ENCODE data around the gene MMP17.
"Not testable (repeated sequence)": the region's sequence is repeated elsewhere in the genome, so short reads cannot be mapped to it uniquely, and the experiment has no call there.

MMP17 gene

DNA sequence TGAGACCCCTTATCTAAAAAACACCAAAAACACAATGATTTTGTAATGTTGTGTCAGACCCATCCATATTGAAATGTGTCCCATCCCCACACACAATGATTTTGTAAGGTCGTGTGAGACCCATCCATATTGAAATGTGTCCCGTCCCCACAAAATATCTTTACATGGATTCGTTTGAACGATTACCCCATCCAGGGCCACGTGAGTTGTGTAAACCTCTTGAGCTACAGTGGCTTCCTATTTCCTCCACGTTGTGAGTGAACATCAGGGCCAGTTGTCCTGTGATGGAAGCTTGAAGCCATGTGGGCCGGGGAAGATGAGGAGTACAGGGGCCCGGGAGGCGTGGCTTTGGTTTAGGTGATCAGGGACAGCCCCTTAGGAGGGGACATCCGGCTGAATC, 39.3 kb downstream of the MMP17 start:
- no peak for DNase-seq

DNA sequence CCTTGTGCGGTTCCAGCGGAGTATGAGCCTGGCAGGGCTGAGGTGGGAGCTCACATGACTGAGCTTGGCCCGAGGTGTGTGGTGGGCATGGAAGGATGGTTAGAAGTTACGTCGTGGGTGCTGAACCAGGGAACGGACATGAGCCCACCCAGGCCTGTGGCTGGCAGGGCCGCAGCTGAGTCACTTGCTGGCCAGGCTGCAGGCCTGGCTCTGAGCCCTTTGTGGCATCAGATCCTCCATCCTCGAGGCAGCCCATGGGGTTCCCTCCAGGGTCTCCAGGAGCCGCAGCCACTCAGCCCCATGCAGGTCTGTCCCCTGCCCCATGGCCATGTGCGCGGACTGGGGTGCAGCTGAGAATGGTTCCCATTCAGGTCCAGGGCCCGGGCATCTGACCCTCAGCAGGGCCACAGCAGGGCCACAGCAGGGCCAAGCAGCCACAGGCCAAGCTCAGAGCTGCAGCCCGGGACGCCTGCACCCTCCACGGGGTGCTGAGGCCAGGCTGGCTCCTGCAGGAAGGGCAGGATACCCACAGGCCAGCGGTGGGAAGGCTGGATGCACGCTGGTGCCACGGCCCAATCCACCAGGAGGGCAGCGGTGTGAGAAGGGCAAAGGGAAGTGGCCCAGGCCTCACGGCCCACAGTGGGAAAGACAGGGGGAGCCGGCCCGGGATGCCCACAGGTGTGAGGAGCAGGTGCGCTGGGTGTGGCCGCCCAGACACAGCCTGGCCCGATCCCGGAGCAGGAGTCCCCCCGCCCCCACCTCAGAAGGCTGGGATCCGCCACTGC, 39.9 kb downstream of the MMP17 start:
- DNase-seq: no peak

DNA sequence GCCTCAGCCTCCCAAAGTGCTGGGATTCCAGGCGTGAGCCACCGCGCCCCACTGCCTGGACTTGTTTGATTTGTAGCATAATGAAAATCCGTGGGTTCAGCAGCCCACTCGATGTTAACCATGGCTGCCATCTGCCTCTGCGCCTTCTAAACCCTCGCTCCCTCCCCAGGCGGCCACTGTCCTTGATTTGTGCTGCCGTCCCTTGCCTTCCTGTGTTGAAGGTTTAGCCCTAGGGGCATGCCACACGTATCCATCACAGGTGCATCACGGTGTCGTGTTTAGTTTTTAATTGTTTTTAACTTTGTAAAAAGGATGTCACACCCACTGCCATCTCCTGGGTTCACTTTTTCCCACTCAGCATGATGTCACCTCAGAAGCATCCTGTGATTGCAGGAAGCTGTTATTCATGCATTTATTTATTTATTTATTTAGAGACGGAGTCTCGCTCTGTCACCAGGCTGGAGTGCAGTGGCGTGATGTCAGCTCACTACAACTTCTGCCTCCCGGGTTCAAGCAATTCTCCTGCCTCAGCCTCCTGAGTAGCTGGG, 41.8 kb downstream of the MMP17 start:
- DNase-seq: no peak

DNA sequence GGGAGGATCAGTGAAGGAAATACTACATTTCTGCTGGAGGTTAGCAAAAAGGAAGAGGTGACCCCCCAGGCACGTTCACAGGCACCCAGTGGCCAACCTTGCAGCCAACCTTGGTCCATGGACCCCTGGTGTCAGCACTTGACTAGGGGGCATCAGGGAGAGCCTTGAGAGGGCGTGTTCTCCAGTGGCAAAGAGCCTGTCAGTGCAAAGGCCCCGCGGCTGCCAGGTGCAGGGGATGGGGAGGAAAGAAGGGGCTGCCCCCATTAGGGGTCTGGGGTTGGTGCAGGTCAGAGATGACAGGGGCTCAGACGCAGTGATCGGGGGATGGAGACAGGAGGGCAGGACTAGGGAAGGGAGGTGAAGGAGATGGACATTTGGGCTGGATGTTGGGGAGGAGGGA, 43.5 kb downstream of the MMP17 start:
- DNase-seq: no peak

DNA sequence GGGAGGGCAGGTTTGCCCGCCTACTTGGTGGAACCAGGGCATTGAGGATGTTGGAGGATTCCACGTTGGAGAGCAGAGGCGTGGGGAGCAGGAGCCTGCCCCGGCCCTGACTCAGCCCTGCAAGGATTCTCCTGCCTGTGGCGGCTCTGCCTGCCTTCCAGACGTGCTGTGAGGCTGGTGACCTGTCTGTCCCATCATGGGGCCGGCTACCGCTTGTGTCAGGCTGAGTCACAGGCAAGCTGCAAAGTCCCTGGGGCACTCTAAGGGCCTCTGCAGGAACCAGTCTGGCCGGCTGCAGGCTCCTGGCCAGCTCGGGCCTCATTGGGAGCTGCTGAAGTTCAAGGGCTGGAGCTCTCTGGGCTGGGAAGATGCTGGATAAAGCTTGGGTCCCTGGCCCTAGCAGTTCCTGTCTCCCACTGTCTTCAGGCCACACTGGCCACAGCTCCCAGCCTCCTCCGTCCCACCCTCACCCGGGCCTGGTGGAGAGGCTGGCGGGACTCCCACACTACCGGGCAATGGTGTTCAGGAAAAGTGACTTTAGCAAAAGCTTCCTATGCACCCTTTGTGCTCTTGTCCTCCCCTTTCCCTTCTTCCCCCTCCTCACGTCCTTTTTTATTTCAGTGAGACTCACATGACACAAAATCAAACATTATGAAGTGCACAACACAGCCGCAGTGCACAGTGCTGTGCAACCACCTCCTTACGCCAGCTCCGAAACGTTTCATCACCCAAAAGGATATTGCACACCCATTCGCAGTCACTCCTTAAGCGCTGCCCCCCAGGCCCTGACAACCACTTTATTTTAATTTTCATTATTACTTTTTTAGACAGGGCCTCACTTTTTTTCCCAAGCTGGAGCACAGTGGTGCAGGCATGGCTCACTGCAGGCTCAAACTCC, 44.2 kb downstream of the MMP17 start:
- no peak for DNase-seq

DNA sequence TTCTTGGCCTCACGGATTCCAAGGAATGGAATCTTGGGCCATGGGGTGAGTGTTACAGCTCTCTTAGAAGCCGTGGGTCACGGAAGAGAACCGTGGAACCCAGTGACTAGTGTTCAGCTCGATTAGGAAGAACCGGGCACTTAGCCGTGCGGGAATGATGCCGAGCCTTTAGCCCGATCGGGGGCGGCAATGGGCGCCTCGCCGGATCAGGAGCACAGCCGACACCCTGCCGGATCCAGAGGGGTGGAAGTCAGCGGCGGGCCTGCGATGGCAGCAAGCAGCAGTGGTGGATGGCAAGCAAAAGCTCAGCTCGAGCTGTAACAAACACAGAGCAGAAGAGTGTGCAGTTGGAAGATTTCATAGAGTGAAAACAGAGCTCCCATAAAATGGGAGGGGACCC, 45.1 kb downstream of the MMP17 start:
- no peak for DNase-seq

DNA sequence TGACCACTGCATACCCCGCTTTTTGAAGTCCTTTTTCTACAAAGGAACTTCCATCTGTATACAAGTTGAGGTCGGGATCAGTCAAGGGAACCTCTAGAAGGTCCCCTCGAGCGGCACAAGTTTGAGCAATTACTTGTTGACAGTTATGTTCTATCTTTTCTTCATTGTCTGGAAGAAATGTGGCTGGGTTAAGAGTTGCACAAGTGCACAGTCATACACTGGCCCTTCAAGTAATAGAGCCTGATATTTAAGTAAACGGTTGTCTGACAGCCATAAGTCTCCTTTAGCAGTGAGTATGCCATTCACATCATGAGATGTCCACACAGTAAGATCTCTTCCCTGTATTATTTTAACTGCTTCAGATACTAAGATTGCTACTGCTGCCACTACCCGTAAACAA, 46.8 kb downstream of the MMP17 start:
- not testable (repeated sequence) for DNase-seq

DNA sequence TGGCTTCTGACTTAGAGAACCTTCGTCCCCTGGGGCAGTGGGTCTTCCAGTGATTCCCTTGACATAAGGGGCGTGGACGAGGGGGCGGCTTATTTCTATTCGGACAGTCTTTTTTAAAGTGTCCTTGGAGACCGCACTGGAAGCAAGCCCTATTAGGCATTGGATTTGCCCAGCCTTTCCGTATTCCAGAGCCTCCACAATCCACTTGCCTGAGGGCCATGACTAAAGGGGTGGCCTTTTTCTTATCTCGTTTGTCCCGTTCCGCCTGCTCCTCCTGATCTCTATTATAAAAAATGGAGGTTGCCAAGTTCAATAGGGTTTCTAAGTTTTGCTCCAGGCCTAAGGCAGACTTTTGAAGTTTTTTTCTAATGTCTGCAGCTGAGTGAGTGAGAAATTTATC, 49.0 kb downstream of the MMP17 start:
- DNase-seq: not testable (repeated sequence)

DNA sequence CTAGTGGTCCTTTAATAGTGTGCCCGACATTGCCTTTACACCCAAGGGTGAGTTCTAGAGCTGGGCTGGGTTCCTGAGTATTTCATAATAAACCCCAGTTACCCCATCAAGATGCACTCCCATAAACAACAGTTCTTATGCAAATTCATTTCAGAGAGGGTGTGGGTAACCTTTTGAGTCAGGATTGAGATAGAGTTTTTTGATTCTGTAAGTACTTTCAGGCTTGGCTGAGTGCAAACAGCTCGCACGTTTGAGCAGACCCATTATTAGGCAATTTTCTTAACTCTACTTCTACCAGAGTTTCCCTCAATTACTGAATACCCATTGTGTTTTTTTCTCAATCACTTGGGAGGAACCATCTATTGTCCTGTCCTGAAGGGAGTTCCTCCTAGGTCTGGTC, 50.2 kb downstream of the MMP17 start:
- DNase-seq: not testable (repeated sequence)

DNA sequence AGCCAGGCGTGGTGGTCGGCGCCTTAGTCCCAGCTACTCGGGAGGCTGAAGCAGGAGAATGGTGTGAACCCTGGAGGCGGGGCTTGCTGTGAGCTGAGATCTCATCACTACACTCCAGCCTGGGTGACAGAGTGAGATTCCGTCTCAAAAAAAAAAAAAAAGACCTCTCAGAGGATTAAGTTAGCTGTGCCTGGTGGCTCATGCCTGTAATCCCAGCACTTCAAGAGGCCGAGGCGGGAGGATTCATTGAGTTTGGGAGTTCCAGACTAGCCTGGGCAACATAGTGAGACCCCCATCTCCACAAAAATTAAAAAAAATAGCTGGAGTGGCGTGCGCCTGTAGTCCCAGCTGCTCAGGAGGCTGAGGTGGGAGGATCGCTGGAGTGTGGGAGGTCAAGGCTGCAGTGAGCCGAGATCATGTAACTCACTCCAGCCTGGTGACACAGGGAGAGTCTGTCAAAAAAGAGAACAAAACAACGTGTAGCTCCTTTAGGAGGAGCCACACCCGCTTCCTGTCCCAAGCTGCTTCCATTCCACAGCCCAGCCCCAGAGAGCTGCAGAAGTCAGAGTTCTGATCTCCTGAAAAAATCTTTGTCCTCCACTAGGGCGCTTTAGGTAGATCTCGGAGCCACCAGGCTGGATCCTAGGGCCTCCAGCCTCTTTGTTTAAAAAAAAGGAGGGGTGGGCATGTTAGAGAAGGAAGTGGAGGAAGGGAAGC, 54.8 kb downstream of the MMP17 start:
- DNase-seq: no peak

DNA sequence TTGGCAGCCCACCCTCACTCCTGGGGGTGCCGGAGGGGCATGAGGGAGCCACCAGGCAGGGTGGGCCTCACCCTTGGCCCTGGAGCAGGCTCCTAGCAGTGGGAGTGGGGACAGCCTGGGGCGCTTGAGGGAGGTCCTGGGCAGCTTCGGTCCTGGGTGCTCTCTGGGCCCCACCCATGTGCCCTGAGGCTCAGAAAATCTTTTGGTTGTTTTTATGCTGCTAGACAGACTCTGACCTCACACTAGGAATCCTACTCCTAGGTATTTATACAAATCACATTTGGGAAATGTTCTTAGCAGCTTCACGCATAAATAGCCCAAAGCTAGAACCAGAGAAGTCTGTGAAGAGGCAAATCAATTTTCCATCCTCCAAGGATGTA, 55.3 kb downstream of the MMP17 start:
- no peak for DNase-seq

DNA sequence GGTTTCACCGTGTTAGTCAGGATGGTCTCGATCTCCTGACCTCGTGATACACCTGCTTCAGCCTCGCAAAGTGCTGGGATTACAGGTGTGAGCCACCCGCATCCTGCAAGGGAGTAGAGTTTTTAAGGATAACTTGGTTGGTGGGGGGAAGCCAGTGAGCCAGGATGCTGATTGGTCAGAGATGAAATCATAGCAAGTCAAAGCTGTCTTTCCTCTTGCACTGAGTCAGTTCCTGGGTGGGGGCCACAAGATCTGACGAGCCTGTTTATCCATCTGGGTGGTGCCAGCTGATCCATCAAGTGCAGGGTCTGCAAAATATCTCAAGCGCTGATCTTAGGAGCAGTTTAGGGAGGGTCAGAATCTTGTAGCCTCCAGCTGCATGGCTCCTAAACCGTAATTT, 56.9 kb downstream of the MMP17 start:
- not testable (repeated sequence) for DNase-seq

DNA sequence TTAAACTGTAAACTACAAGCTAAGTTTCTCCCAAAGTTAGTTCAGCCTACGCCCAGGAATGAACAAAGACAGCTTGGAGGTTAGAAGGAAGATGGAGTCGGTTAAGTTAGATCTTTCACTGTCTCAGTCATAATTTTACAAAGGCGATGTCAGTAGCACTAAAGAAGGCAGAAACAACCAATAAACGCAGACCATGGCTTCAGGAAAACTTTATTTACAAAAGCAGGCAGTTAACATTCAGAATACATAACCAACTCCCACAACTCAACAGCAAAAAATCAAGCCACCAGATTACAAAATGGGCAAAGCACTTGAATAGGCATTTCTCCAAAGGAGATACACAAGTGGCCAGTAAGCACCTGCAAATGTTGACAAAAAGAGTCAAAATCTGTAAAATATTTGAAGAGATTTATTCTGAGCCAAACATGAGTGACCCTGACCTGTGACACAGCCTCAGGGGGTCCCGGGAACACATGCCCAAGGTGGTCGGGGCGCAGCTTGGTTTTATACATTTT, 57.4 kb downstream of the MMP17 start:
- no peak for DNase-seq

DNA sequence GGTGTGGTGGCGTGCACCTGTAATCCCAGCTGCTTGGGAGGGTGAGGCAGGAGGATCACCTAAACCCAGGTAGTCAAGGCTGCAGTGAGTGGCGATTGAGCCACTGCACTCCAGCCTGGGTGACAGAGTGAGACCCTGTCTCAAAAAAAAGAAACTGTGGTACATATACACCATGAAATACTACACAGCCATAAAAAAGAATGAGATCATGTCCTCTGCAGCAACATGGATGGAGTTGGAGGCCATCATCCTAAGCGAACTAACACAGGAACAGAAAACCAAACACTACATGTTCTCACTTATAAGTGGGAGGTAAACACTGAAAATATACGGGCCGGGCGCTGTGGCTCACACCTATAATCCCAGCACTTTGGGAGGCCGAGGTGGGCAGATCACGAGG, 63.5 kb downstream of the MMP17 start:
- not testable (repeated sequence) for DNase-seq

DNA sequence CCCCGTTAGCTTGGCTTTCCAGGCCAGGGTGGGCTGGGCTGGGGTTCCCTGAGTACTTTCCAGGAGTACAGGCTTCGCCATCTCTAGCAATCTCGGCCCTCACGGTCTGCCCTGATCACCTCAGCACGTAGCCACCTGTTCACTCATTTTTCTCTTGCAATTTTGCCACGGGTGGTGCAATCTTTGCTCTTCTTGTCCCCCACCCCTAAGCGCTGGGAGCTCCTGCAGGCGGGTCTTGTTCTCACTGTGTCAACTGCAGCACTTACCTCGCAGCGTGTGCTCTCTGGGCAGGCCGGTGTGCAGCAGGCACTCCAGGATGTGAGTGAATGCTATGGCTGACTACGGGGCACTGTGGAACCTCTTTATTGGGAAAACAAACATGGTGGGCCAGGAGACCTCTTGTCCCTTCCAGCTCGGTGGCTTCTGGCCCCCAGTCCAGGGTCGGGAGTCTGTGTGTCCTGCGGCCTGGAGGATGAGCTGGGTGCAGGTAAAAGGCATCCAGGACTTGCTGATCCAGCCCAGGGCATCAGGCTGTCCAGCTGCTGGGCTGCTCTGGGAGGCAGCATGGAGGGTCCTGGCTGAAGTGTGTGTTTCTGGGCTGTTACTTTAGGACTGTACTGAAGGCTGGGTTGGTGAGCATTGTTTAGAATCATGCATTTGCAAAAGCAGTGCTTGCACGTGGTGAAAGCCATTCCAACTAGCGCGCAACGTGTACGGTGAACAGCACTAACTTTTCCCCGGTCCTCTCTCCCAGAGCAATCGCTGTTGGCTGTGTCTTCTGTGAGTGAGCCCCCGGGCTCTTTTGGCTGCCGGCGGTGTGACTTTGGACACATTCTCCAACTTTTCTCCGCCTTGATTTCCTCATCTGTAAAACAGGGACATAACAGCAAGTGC, 64.8 kb downstream of the MMP17 start:
- DNase-seq: no peak

DNA sequence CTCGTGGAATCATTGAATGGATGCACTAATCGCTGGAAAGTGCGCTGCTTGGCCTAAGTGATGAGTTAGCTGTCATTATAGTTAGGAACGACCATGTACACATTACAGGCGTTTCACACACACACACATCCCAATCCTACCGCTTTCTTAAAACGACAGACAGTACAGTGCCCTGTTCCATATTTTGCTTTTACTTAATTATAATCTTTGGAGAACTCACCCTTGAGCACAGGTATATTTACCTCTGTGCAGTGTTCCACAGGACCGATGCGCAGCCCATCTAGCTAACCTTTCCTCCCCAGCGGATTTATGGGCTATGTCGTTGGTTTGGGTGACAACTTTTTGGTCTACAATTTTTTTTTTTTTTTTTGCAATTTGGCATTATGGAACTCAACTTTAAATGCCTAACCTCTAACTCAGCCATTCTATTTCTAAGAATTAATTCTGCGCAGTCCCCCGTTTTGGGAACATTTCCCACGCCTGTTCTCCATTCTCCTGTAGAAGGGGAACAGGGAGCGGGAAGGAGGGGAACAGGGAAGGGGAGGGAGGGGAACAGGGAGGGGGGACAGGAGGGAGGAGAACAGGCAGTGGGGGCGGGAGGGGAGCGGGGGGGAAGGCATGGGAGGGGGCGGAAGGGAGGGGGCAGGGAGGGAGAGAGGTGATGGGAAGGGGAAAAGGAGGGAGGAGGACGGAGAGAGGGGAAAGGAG, 65.6 kb downstream of the MMP17 start:
- DNase-seq: no peak

DNA sequence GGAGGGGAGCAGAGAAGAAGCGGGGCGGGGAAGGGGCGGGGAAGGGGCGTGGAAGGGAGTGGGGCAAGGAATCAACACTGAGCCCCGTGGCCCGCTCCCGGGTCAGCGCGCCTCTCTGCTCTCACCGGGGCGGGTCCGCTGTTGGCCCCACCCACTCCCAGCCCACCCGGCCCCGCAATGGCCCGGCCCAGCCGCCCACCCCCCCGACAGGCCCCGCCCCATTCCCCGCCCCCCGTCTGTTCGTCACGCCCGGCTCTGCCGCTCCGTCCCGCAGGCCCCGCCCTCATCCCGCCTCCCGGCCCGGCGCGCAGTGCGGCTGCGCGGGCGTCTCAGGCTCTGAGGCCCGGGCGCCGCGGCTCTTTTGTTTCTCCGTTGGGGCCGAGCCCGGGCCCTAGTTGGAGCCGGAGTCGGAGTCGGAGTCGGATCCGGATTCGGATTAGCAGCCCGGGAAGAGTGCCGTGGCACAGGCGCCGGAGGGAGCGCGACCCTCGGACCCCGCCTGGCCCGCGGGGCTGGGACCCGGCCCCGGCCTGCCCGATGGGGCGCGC, 66.2 kb downstream of the MMP17 start, which contains the start of gene ULK1:
TSS of gene ULK1 (plus strand) at position 310 of the 548 bp plus-strand sequence. CDS start 380 bp downstream, outside the sequence.
- peak; percentile 34 for DNase-seq

DNA sequence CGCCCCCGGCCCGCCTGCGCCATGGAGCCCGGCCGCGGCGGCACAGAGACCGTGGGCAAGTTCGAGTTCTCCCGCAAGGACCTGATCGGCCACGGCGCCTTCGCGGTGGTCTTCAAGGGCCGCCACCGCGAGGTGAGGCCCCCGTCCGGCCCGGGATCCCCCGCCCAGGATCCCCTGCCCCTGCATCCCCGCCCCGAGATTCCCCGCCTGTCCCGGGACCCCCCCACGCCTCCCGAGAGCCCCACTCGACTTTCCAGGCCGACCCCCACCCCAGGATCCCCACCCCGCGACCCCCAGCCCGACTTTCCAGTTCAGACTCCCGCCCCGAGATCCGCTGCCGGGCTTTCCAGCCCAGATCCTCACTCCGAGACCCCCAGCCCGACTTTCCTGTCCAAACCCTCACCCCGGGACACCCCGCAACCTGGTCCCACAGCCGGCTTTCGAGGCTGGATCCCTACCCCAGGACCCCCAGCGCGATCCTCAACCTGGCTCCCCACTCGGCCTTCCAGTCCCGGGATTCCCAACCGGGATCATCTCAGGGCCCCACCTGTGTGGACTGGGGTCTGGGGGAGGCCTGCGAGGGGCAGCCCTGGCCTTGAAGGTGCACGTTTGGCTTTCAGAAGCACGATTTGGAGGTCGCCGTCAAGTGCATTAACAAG, 66.9 kb downstream of the MMP17 start:
- DNase-seq: no peak

DNA sequence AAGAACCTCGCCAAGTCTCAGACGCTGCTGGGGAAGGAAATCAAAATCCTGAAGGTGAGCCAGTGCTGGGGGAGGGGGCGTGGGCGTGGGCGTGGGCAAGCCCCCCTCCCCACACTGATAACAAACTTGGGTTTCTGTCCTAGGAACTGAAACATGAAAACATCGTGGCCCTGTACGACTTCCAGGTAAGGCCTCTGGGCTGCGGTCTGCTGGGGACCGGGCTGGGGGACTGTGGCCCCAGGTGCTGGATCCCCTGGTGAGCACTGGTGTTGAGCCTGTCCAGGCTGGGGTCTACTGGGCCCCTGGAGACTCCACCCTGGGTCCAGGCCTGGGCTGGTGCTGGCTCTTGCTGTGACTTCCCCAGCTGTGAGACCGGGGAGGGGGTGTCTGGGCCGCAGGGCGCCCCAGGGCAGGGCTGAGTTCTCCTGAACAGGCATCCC, 67.5 kb downstream of the MMP17 start:
- DNase-seq: no peak

Data from NCI-H524 treated with DMSO at 0.1 percent for 48 hours (cell line).